COLO668 (cell line): ENCODE results near the gene SLC8A1.

Experiments
- DNase-seq: peaks from one replicate; lab custom pipeline; 2025; ENCODE audit not compliant: unreplicated experiment; lab: John Stamatoyannopoulos, UW

The SLC8A1 gene

DNA sequence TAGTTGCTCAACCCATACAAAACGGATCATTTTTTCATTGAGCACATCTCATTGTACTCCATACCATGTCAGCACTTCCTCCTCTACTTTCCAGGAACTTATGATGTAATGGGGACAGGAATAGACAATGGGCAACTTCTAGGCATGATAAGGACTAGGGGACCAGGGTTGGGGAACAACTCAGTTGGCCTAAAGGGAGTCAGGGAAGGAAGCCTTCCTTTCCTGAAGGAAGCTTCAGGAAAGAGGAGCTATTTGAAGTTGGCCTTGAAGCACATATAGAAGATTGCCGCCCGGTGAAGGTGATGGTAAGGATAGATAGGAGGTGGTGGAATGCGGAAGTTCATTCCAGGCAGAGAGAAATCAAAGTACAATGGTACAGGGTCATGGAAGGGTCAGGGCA is 283.9 kb downstream of the SLC8A1 start:
- DNase-seq: no peak

DNA sequence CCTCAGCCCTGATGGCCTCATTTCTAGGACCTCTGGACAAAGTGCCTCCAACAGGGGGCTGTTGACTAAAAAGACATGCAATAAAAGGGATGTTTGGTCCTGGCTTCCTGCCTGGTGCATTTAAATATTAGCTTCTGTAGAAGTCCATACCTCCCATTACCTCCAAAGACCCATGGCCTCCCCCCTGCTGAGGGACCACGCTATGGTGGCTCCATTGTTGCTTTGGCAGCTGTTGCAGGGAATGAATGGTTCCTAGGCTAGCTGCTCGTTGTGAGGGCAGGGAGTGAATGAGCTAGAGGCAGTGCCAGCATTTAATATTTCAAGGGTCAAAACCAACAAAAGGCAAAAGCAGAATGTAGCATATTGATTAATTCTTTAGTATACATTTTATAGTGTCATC is 285.9 kb downstream of the SLC8A1 start:
- no peak for DNase-seq

DNA sequence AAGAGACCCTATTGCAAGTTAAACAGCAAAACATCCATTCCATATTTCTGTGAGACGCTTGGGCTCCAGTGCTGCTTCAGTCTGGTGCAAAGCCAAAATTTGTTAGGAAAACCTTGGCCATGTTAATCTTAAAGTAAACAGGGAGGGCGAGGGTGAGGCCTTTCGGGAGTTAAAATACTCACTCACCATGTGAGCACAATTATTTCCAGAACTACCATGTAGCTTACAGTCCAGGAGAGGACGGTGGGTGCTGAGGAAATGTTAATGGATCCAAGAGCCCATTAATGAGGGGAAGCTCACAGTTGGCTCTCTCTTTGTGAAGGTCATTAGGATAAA is 286.4 kb downstream of the SLC8A1 start:
- DNase-seq: no peak

DNA sequence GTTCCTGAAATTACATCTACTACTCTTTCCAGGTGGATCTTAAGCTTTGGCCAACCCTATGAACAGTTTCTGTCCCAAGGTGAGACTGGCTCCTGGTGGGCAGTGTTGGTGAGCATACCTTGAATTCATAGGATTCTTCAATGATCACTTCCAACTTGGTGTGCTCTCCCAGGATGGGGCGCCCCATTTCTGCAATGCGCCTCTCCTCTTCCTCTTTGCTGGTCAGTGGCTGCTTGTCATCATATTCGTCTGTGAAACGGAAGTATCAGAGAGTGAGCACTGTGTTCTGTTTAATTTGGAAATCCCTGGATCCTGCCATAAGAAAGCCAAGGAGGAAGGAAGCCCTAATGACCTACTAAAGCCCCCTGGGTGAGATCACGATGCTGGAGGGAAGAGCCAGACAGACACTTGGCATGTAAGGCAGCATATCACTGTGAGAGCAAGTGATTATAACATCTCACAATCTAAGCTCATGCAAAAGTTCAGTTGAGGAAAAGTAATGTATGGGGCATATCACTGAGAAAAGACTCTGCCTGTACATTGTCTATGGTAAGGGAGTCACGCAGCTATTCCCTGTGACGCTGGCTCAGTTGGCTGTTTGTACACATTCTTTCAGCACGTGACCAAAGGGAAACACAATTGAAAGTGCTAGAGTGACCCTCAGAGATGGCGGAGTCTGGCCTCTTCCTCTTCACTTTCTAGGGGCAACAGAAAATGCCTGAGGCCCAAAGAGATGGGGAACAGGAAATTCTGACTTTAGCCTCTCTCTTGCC is 287.0 kb downstream of the SLC8A1 start:
- DNase-seq: no peak

DNA sequence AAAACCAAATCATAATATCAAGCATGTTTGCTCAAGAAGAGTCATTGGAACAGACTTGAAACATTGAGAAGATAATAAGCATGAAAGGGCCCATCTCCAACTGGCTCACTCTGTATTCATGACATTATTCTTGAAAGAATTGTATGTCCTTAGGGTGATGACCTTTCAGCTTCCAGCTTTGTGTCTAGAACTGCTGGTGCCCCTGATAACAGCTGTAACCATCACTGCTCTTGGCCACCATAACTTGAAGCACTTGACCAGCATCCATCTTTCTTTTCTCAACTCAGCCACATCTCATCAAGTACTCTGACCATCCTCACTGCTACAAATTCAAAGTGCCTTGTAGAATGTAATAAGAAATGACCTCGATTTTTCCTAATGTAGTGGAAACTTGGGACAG is 289.9 kb downstream of the SLC8A1 start:
- DNase-seq: no peak

DNA sequence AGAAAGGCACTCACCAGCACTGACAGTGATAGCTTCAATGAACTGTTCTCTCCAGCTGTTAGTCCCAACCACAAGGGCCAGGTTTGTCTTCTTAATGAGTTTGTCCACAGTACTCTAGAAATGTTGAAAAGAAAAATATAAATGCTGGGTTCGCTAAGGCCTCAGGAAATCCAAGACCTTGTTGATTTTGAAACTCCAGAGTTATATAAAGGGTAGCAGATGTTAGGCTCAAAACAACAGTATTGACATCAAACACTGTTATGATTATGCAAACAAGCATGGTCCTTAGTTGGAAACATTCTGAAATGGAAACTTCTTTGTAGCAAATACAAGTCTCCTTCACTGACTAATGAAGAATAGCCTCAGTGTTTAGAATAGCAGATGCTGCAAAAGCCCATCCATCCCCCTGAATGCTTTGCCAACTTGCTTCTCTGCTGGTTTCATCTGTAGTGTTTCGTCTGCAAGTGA is 291.1 kb downstream of the SLC8A1 start:
- DNase-seq: no peak

DNA sequence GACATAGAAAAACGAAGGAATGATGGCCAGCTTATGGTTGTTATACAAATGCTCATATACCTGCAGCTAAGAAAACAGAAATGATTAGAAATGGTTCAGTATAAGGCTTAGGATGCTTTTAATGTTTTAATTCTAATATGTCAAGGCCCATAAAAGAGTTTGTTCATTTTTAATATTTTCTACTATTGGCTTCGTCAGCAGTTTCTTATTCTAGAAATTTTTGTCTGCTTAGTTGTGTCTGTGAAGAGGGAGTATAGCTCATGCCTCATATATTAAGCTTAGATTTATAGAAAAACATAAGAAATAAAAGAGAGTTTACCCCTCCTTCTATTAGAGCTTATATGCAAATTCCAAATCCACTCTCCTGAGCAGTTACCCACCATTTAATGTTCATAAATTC is 292.6 kb downstream of the SLC8A1 start:
- DNase-seq: no peak

DNA sequence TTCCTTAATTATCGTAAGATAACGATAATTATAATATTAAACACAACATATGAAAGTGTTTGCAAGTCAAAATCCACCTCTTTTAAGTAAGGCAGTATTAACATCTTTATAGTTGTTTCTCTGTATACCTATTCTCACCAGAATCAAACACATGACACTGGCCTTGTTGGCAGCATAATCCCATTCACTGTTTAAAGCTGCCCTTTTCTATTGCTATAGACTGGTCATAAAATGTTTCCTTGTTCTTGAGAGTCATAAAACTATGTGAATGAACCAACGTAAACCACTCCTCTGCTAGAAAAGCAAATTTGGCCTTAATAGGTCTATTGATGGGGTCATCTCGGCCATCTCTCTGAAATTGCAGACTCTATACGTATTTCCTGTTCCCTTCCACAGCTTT is 293.1 kb downstream of the SLC8A1 start:
- no peak for DNase-seq

DNA sequence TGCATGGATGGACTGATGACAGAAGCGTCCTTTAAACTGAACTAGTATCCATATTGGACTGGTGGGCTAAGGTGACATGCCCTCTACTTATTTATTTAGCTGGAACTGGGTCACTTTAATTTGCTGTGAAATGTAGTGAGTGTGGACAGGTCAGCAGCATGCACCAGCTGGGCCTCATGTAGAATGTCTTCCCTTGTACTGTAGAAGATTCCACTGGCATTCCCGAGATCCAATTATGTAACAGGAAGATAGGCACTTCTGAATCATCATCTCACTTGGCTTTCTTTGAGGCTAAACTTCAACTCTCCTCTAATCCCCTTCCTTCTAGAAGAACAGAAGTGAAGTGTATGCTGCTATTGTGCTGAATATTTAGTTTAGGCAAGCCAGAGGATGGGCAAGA is 296.2 kb downstream of the SLC8A1 start:
- no peak for DNase-seq

DNA sequence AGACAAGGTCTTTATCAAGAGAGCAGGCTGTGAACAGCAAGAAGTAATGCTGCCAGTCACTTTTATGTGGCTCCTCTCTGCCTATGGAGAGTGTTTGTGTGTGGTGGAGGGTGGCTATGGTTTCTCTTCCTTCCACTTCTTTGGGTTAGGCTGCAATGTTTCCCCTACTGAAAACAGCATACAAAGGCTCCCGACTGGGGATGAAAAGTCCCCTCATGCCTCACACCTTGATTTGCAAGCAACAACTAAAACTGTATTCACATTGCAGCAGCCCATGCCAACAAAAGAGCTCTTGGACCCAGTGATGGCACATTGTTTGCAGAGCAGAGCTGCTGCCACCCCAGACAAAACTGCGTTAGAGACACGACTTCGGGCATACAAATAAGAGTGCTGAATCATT is 301.6 kb downstream of the SLC8A1 start:
- DNase-seq: no peak

DNA sequence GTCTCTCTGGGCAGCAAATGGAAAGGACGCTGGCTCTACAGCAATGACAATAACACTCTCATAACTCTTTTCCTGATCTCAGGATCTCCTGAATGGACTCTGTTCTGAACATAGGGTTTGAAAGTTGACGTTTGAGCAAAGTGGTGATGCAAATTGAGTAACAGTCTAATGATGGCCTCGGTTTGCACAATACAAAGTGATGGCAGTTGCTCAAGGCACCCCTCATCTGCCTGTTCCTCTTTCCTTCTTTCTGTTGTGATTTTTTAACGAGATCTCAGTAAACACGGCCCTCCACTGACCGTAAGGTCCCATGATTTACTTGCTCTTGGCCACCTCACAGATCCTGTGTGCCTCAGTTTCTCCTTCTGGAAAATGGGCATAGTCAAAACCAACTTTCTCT is 303.6 kb downstream of the SLC8A1 start:
- no peak for DNase-seq

DNA sequence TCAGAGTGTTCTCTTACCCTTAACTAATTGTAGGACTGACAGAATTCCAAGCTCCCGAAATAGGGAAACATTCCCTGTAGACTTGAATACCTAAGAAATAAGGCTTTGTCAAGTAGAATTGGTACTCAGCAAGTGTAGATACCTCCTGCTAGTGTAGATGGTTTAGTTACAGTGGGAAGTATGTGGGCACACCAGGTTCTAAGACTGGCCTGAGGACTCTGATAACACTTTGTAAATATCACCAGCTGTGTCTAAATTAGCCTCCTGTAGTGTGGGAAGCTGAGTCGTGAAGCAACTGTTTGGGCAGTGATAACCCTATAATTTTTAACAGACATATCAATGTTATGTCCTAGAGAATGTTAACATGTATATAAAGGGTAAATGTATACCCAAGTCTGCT is 304.5 kb downstream of the SLC8A1 start:
- no peak for DNase-seq

DNA sequence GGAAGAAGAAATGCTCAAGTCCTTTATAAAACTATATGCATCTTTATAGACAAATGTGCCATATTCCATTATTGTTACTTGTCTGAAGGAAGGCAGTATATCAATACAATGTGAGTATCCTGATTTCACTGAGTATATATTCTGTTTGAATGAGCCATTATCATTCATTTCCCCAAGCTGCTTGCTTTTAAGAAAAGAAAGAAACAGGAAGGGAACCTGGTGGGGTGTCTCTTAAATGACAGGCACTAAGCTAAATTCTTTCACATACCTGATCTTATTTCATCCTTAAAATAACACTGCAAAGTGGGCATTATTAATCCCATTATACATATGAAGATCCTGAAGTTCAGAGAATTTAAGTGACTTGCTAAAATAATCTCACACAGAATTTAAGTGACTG is 307.9 kb downstream of the SLC8A1 start:
- no peak for DNase-seq

DNA sequence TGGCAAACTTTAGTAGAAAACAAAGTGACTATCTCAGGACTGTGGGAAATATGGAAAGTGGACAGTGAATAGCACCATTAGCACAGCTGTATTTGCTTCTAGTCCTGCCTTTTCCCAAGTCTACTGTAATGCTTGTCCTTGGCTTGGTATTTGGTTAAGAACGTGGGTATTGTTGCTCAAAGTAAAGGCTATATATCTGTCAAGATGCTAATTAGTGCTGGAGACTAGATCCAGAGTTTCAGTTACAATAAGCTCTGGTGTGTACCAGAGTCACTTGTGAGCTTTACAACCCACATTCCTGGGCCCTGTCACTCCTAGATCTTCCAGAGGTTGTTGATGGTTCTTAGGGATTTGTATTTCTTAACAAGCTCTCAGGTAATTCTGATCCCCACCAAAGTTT is 313.6 kb downstream of the SLC8A1 start:
- DNase-seq: no peak

DNA sequence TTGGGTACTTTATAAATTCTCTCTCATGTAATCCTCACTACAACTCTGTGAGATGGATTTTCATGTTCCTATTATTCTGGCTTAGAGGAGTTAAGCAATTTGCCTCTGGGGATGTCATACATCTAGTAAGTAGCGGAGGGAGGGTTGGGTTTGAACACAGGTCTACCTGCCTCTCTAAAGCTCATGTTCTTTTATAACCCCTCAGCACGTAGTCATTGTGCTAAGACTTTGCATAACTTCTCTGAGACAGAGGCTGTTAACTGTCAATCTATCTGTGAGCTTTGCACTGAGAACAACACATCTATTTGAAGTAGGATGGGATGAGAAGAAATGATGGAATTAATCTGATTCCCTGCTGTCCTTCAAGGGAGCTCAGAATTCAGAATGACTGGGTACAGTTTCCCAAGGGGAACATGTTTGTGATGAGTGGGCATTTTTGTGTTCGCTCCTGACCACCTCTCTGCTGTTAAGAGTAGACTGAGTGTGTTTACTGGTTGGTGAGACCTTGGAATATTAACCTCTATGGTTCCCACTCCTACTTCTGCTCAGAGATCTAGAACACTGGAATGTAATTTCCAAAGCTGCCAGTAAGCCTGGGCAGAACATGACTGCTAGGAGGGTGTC is 320.7 kb downstream of the SLC8A1 start:
- no peak for DNase-seq

DNA sequence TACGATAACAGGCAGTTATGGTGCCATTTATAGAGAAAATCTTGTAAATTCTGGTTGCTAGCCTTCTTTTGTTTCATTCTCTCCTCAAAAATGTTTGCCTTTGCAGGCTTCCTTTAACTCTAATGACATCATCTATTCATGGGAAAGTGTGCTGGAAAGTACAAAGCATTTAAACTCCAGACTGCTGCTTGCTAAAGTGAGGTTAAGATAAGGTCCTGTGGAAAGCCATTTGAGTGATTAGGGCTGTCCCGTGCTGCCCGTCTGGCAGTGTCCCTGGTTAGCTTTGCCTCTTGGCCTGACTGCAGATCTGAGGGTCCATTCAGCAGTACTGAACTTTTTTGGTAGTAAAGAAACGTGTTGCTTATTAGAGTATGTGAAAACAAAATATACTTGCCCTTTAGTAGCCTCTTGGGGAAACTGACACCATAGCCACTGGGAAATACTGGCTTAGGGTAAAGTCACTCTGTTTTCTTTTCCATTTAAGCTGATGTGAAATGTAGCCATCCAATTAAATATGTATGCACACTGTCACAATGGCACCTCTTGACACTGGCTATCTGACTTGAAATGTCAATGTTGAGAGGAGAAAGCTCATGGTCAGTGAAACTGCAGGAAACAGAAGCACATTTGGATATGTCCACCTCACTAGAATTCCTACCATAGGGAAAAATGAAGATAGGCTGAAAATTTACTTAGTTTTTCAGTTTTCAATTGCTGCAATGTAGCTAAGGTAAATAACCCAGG is 321.5 kb downstream of the SLC8A1 start:
- no peak for DNase-seq

DNA sequence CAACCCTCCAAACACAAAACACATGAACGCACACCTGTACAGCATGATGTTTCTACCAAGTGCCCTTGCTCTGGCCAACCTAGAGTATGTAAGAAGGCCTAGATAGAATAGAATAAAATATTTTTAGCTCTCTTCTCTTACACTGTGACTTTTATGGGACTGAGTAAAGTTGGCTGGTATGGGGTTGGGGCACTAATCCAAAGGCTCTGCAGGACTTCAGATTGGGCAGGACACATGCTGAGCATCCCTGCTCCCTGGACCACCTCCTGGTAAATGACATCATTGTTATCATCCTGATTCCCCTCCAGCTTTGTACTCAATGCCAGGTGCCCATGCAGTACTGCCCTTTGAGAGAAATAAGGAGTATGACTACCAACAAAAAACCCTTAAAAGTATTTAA is 322.2 kb downstream of the SLC8A1 start:
- DNase-seq: no peak

DNA sequence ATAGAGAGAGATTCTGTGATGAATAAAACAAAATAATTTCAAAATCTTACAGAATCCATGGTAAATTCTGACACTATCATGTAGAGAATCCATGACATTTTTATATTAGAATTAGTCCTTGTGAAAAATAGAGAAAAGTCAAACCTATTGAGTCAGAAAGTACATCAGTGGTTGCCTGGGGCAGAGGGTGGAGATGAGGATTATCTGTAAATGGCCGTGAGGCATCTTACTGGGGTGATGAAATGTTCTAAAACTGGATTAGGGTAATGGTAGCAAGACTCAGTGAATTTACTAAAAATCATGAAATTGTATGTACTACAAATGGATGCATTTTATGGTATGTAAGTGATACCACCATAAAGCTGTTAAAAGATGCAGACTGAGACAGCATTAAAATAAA is 323.1 kb downstream of the SLC8A1 start:
- DNase-seq: no peak

DNA sequence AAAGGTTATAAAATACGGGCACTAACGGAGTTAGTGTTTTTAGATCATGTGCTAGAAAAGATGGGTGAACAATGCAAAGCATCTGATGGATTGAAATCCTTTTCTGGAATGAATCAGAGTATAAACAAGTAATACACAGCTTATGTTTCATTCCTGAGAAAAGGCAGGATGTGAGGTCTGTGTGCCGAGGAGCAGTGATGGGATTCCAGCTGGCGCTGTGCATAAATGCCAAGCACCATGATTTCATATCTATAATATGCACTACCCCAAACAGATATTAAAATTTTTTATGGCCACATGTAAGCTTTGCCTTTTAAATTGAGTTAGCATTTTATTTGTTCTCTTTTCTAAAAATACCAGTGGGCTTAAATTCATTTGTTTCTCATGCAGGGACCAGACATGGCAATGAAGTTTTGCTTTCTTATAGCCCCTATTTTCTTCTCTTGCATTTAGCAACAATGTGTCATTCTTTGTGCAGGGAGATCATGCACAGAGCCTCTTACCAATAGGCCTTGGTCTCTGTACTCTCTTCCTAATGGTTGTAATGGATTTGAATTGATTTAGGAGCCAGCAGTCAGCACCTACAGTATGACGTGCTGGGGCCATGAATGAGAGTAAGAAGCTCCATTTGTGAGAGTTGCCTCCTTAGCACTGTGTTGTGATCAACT is 323.9 kb downstream of the SLC8A1 start:
- DNase-seq: no peak

DNA sequence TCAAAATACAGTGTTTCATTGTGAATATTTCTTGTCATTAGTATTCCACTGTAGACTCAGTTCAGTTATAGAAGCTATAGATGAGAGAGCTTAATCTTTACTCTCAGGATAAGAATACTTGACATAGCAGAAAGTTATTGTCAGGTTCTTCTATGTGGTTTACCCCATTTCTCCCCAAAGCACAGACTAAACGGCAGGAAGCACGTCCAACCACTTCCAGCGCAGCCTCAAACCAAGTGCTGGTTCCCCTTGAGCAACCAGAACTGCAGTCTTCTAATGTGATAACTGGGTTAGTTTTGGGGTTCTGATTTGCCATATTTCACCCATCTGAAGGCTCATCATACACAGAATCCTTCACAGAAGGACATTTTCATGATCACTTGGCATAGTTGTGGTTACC is 324.7 kb downstream of the SLC8A1 start:
- no peak for DNase-seq

DNA sequence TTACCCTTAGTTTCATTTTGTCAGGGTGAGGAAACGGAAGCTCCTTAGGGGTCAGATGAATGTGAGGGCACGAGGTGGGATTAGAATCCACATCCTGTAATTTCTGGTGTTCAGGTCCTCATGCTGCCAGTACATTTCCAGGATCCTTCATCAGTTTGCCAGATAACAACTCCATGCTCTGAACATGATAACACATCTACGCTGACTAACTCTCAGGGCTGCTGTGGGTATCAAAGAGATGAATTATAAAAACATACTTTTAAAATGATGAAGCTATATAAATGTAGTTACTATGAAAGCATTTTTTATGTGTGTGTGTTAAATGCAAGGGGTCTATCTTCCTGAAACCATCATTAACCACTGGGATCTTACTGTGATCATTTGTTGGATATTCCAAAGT is 325.9 kb downstream of the SLC8A1 start:
- DNase-seq: no peak

DNA sequence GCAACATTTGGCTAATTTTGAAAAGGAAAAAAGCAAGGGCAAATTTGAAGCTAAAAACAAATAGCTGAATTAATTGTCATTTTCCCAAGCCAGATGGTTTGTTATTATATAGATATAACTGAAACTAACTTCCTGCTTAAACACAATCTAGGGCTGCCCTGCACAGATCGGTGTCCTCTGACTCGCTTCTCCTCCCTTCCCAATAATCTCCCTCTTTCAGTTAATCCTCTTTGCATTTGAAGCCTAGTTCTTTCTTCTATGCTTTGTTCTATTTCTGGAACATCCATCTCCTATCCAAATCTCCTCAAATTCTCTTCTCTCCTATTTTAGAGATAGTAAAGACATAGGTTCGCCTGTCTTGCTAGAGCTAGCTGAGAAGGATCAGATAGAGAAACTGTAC is 328.1 kb downstream of the SLC8A1 start:
- DNase-seq: no peak
